Central memory CD4-positive, alpha-beta T cell (primary cell): ENCODE measurements around the gene C17orf107.
A peak's percentile ranks its signal among the peaks of the same experiment; 100 is the strongest.
"Not testable (repeated sequence)": the region's sequence is repeated elsewhere in the genome, so short reads cannot be mapped to it uniquely, and the experiment has no call there.

Experiments
- DNase-seq: peaks from one replicate; pipeline ENCODE4 v3.0.0; 2022
- total RNA-seq, 3 experiments: gene quantifications; one replicate each; lab custom pipeline; 2026; lab: John Stamatoyannopoulos, UW

C17orf107 gene
- total RNA-seq: 1.4 to 30.3 (median 4.0) reads per million in 3 experiments

GRCh38 chr17:4899341-4900230 is at the start of gene C17orf107:
TSS of gene C17orf107 (plus strand) at chr17:4899536. CDS start at chr17:4899763, 227 bp downstream.
- DNase-seq: peak; percentile 95

GRCh38 chr17:4850246-4850645 is 49.1 kb upstream of the C17orf107 start:
- no peak for DNase-seq

- no peak for DNase-seq
Measured at GRCh38 chr17:4851084-4851483, 48.3 kb upstream of the C17orf107 start.

- DNase-seq: peak; percentile 41
Measured at GRCh38 chr17:4852567-4853207, 46.6 kb upstream of the C17orf107 start.

GRCh38 chr17:4853208-4853671 is 46.1 kb upstream of the C17orf107 start:
- DNase-seq: peak; percentile 10

- DNase-seq: no peak
Measured at GRCh38 chr17:4854111-4854681, 45.1 kb upstream of the C17orf107 start.

- DNase-seq: no peak
Measured at GRCh38 chr17:4856271-4856936, 42.9 kb upstream of the C17orf107 start.

GRCh38 chr17:4856937-4857314 is 42.4 kb upstream of the C17orf107 start:
- no peak for DNase-seq

GRCh38 chr17:4857347-4857746 is 42.0 kb upstream of the C17orf107 start:
- DNase-seq: not testable (repeated sequence)

- no peak for DNase-seq
Measured at GRCh38 chr17:4858068-4858881, 41.1 kb upstream of the C17orf107 start.

GRCh38 chr17:4858882-4859260 is 40.5 kb upstream of the C17orf107 start:
- no peak for DNase-seq

- no peak for DNase-seq
Measured at GRCh38 chr17:4859816-4860625, 39.3 kb upstream of the C17orf107 start.

GRCh38 chr17:4860651-4861050 is 38.7 kb upstream of the C17orf107 start:
- no peak for DNase-seq

GRCh38 chr17:4861052-4861451 is 38.3 kb upstream of the C17orf107 start:
- no peak for DNase-seq

- DNase-seq: no peak
Measured at GRCh38 chr17:4862720-4863119, 36.6 kb upstream of the C17orf107 start.

GRCh38 chr17:4863321-4863720 is 36.0 kb upstream of the C17orf107 start:
- no peak for DNase-seq

GRCh38 chr17:4867535-4867934 is 31.8 kb upstream of the C17orf107 start:
- not testable (repeated sequence) for DNase-seq

- not testable (repeated sequence) for DNase-seq
Measured at GRCh38 chr17:4869058-4869998, 30.0 kb upstream of the C17orf107 start.

GRCh38 chr17:4870855-4871254 is 28.5 kb upstream of the C17orf107 start:
- DNase-seq: no peak

GRCh38 chr17:4872786-4873185 is 26.6 kb upstream of the C17orf107 start:
- no peak for DNase-seq
